Kidney capillary endothelial cell (primary cell): ENCODE results near the gene PAIP2B.

Experiments
- DNase-seq: peaks from one replicate; pipeline ENCODE4 v3.0.0-alpha.2; 2018; ENCODE audit warnings: low spot score

Gene PAIP2B

DNA sequence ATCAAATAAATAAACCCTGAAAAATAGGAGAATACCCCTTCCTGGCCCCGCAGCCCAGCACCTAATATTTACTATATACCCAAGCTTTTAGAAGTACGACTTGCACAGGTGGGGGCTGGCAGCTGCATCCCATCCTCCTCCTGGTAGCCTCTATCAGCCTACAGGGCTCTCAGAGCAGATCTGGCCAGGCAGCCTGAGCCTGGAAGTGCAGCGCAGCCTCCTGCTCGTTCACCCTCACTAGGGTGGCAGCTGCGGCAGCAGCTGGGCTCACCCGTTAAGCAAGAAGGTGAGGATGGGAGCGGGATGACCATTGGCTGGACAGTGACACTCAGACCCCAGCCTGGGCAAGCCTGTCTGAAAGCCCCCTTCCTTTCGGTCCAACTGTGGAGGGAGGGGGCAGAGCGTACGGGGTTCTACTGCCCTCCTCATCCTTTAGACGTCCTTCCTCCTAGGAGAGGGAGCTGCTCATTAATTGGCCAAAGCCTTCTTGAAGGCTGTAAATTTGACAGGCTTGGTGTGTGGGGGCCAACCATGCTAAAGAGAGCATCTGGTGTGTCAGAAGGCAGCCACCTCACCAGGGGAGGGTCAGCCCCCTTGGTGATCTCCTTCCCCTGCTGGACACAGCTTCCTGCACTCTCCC is 73.2 kb downstream of the PAIP2B start:
- no peak for DNase-seq

DNA sequence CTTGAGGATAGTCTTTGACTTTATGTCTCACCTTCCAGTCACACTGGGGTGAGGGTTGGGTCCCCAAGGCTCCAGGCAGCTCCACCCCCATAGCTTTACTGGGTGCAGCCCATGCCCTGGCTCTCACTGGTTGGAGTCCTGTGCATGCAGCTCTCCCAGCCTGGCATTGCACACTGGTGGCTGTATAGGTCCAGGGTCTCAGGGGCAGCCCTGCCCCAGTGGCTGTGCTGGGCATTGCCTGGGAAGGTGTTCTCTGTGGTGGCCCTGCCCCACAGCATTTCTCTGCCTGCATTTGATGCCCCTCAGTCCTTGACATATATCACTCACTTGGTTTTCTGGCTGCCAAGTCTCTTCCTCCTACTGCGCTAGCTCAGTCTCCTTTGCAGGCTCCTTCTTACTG is 75.3 kb downstream of the PAIP2B start:
- DNase-seq: no peak

DNA sequence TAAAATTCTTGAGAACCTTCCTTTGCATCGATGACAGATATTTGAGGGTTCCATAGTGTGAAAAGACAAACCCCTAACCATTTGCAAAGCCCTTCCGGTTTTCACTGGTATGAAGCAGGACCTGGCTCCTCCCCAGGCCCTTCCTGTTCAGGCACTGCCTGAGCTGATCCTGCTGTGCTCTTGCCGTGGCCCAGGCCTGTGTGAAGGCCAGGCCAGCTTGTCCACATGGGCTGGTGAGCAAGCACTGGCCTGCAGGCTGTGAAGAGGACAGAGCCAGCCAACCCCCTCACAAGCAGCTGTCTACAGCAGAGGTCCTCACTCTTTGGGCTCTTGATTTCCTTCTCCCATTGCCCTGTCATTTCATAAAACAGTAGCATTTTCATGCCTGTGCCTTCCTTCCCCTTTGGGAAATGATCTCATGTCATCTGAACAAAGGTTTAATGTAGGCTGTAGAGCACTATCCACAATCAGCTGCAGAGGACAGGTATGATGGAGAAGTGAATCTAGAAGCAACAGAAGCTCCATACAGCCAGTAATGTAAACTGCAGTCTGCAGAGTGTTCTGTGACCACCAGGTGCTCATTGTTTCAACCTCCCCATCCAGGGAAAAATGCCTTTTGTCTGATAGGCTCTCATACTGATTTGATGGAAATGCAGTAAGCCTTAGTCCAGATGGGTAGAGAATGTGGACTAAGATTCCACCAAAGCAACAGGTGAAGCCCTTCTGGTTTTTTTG is 76.7 kb downstream of the PAIP2B start:
- no peak for DNase-seq

DNA sequence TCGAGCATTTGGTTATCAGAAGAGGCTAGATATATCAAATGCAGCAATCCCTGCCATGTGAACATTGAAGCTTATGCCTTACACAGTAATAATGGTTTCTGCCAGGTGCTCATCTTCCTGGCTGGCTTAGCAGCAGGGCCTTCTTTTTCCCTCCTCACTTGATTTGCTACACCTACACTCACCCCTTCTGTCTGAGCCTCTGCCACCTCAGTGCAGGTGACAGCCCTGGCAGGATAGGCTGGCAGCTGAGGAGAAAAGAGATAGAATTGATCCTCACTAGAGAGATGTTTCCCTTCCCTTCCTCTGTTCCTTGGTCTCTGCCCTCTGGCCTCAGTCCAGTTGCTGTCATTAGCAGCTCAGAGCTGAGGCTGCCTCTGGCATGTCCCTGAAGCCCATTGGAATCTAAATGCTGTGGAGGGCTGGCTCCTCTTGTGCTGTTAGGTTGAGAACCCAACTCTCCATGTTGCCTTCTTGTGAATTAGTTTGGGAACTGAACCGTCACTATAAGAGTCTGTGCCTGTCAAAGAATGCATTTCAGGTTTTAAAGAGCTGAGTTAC is 78.3 kb downstream of the PAIP2B start:
- DNase-seq: no peak

DNA sequence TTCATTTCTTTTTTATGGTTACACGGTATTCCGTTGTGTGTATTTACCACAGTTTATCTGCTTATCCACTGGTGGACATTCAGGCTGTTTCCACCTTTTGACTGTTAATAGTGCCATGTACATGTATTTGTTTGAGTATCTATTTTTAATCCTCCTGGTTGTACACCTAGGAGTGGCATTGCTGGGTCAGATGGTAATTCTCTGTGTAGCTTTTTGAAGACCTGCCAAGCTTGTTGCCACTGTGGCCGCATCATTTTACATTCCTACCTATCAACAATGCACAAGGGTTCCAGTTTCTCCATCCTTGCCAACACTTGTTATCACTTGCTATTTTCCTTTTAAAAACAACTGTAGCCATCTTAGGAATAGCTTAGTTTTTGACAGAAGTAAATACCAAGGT is 83.1 kb downstream of the PAIP2B start:
- no peak for DNase-seq

DNA sequence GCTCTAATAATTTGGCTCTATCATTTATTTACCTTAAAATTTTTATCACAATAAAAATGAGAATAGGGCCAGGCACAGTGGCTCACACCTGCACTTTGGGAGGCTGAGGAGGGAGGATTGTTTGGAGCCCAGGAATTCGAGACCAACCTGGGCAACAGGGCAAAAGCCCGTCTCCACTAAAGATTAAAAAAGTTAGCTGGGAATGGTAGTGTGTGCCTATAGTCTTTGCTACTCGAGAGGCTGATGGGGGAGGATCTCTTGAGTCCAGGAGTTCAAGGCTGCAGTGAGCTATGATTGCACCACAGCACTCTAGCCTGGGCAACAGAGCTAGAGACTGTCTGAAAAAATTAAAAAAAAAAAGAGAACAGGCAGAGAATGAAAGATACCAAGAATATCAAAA is 90.7 kb downstream of the PAIP2B start:
- DNase-seq: no peak

DNA sequence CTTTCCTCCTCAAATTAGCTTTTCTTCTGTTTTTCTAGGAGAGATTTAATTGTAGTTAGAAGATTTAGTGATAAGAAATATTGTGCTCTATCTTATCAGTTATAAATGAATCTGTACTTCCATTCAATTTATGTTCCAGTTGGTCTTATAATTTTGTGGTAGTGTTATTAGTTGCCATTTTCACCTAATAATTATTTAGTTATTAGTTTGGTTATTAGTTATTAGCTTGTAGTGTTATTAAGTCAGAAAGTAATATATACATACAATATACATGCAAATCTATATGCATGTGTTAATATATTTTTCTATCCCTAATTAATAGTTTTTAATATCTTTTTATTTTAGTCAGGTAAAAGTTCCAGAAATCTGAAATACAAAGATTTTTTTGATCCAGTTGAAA is 93.3 kb downstream of the PAIP2B start:
- DNase-seq: no peak
